Hepatocyte (in vitro differentiated cells): ENCODE measurements around the gene SEMA3D.

Experiments used
- EZH2 ChIP-seq: fragments of 200-600 bp; sonication (generic); IDR thresholded peaks from 2 replicates; pipeline ENCODE4 v1.6.1; 2016; ENCODE audit warnings: antibody characterized with exemption, mild to moderate bottlenecking, borderline replicate concordance
- TF ChIP-seq, protein P1 (sequence below): fragments of 200-600 bp; sonication (generic); IDR thresholded peaks from 2 replicates; pipeline ENCODE4 v1.5.1; 2016; ENCODE audit warnings: antibody characterized with exemption, mild to moderate bottlenecking; ENCODE audit not compliant: poor library complexity

DNA sequence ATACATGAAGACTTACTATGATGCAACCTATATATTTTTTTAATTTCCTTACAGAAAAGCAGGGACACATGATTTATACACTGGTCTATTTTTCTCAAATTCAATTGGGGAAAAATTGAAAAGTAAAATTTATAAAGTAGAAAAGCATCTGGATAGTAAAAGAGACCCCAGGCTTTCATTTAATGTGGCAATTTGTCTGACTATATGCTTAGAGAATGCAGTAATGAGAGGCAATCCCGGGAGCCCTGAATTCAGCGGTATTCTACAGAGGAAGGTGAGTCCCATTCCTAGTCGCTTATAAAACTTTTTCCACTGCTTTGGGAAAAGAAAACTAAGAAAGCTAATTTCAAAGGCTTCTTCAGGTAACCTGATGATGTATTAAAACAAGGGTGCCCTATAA, 167.1 kb downstream of the SEMA3D start:
- TF ChIP-seq, protein P1, sequence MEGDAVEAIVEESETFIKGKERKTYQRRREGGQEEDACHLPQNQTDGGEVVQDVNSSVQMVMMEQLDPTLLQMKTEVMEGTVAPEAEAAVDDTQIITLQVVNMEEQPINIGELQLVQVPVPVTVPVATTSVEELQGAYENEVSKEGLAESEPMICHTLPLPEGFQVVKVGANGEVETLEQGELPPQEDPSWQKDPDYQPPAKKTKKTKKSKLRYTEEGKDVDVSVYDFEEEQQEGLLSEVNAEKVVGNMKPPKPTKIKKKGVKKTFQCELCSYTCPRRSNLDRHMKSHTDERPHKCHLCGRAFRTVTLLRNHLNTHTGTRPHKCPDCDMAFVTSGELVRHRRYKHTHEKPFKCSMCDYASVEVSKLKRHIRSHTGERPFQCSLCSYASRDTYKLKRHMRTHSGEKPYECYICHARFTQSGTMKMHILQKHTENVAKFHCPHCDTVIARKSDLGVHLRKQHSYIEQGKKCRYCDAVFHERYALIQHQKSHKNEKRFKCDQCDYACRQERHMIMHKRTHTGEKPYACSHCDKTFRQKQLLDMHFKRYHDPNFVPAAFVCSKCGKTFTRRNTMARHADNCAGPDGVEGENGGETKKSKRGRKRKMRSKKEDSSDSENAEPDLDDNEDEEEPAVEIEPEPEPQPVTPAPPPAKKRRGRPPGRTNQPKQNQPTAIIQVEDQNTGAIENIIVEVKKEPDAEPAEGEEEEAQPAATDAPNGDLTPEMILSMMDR: no peak
- TF ChIP-seq EZH2: no peak
